Osteoblast (primary cell): Measurements from ENCODE around the gene BTK. TPM values are rescaled to one million over a fixed set of nuclear protein-coding genes. Genes with fewer than 3 reads are reported as not detected.

Experiments
- DNase-seq: peaks from one replicate; pipeline ENCODE4 v3.0.0; 2011; ENCODE audit warnings: low spot score, mixed read lengths; ENCODE audit not compliant: insufficient read length; ENCODE audit errors: missing footprints
- H2AFZ ChIP-seq: 2 replicates; pipeline ENCODE4 v1.6.0; 2011; ENCODE audit warnings: mild to moderate bottlenecking, low read length
- H3K27ac ChIP-seq: 2 replicates; pipeline ENCODE4 v1.5.1; 2011; ENCODE audit warnings: mild to moderate bottlenecking, low read depth, low read length, moderate library complexity
- H3K27me3 ChIP-seq: 2 replicates; pipeline ENCODE4 v1.6.0; 2012; ENCODE audit warnings: mild to moderate bottlenecking, control low read depth, inconsistent platforms, low read length, moderate library complexity; ENCODE audit not compliant: insufficient read depth
- H3K36me3 ChIP-seq: 2 replicates; pipeline ENCODE4 v1.5.1; 2011; ENCODE audit warnings: mild to moderate bottlenecking, low read length, control low read depth, moderate library complexity; ENCODE audit not compliant: insufficient read depth
- H3K4me1 ChIP-seq: 2 replicates; pipeline ENCODE4 v1.5.1; 2011; ENCODE audit warnings: mild to moderate bottlenecking, low read length, control low read depth, moderate library complexity; ENCODE audit not compliant: insufficient read depth
- H3K4me2 ChIP-seq: 2 replicates; pipeline ENCODE4 v1.6.0; 2011; ENCODE audit warnings: mild to moderate bottlenecking, low read length; ENCODE audit not compliant: insufficient read depth
- H3K4me3 ChIP-seq: fragments of 200-600 bp; sonication (generic); 3 replicates; pipeline ENCODE4 v1.5.1; 2012; ENCODE audit warnings: mild to moderate bottlenecking, low read length, inconsistent platforms; ENCODE audit not compliant: insufficient read depth
- H3K79me2 ChIP-seq: 2 replicates; pipeline ENCODE4 v1.6.0; 2012; ENCODE audit warnings: mild to moderate bottlenecking, low read length, control low read depth, inconsistent platforms; ENCODE audit not compliant: insufficient read depth
- H3K9me3 ChIP-seq: 2 replicates; pipeline ENCODE4 v1.5.1; 2011; ENCODE audit warnings: low read depth, low read length, control low read depth
- H4K20me1 ChIP-seq: 2 replicates; pipeline ENCODE4 v1.6.0; 2012; ENCODE audit warnings: mild to moderate bottlenecking, low read length, control low read depth; ENCODE audit not compliant: insufficient read depth
- total RNA-seq: library from RNA; depleted of rRNA; stranded (reverse); fragments of >200 nt; gene quantifications from 2 replicates; pipeline ENCODE4 v1.2.3, GENCODE V29; 2012
- TF ChIP-seq, protein P1 (sequence below): IDR thresholded peaks from 2 replicates; pipeline ENCODE4 v1.5.1; 2011; ENCODE audit warnings: mild to moderate bottlenecking, low read depth, low read length, moderate library complexity; ENCODE audit errors: extremely low read depth

BTK gene
- total RNA-seq, 1 donor = not detected

DNA sequence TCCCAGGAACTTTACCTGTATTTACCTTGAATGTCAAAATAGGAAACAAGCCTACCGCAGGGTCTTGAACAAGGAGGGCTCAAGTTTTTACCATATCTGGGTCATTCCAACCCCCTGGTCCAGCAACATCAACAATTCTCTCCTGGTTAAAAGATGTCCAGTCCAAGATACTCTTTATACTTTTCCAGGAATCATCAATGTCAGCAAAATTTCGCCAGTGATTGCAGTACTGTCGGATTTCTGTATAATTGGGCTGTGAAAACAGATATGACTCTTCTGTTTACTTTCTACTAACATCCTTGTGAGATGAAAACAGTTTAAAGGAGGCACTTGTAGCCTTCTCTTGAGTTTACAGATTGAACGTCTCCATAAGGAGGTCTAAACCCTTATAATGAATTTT, 12.7 kb upstream of the BTK start:
- Histone ChIP-seq H4K20me1 (no peaks in the 10 kb centered on the region), H3K4me1 (no peaks in the 10 kb centered on the region), H3K27ac (no peak overlapping the region), H3K79me2 (no peaks in the 10 kb centered on the region), H3K9me3 (no peaks in the 10 kb centered on the region), H3K4me2 (no peak overlapping the region), H2AFZ (no peak overlapping the region), H3K36me3 (peaks cover 13% of the 10 kb centered on the region), H3K27me3 (no peaks in the 10 kb centered on the region), H3K4me3 (no peak overlapping the region)
- TF ChIP-seq, protein P1, sequence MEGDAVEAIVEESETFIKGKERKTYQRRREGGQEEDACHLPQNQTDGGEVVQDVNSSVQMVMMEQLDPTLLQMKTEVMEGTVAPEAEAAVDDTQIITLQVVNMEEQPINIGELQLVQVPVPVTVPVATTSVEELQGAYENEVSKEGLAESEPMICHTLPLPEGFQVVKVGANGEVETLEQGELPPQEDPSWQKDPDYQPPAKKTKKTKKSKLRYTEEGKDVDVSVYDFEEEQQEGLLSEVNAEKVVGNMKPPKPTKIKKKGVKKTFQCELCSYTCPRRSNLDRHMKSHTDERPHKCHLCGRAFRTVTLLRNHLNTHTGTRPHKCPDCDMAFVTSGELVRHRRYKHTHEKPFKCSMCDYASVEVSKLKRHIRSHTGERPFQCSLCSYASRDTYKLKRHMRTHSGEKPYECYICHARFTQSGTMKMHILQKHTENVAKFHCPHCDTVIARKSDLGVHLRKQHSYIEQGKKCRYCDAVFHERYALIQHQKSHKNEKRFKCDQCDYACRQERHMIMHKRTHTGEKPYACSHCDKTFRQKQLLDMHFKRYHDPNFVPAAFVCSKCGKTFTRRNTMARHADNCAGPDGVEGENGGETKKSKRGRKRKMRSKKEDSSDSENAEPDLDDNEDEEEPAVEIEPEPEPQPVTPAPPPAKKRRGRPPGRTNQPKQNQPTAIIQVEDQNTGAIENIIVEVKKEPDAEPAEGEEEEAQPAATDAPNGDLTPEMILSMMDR = no peak
- no peak for DNase-seq

DNA sequence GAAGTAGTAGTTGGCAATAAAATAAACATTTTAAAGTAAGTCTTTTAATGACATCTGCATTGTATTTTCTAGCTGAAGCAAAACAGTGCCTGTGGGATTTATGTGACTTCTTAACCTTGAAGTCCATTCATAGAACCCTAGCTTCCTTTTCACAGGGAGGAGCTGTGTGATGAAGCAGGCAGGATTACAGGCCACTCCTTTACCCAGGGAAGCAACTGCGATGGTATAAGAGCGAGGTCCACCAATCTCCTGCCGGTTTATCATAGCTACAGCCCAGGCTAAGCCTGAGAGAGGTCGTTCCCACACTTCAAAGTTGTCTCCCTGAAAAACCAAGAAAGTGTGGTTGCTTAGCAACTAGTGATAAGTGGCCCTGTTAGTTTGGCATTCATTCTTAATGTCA, 11.8 kb upstream of the BTK start:
- Histone ChIP-seq H2AFZ (no peak overlapping the region), H3K79me2 (peaks cover 2% of the 10 kb centered on the region), H3K27me3 (no peaks in the 10 kb centered on the region), H4K20me1 (peaks cover 2% of the 10 kb centered on the region), H3K36me3 (peaks cover 20% of the 10 kb centered on the region), H3K27ac (no peak overlapping the region), H3K4me3 (no peak overlapping the region), H3K4me1 (peaks cover 2% of the 10 kb centered on the region), H3K4me2 (no peak overlapping the region), H3K9me3 (no peaks in the 10 kb centered on the region)
- no peak for DNase-seq
- TF ChIP-seq, protein P1 = no peak

DNA sequence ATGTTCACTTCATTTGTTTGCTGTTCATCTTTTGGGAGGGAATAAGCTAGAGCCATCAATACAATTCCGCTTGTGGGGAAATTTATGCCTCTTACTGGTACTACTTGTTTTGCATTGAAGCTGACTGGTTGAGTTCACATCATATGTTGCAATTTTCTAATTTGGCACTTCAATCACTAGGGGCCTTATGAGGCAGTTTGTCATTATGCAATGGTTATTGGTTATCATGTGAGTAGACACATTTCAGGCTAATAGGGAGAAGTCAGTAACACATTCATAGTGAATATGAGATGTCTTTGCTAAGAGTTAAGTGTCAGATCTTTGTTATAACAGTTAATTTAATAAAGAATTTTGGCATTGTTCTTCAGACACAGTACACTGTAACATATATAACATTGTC, 9.8 kb upstream of the BTK start:
- Histone ChIP-seq H3K79me2 (peaks cover 17% of the 10 kb centered on the region), H3K27me3 (no peaks in the 10 kb centered on the region), H3K4me3 (no peak overlapping the region), H3K27ac (no peak overlapping the region), H3K4me1 (peaks cover 14% of the 10 kb centered on the region), H4K20me1 (peaks cover 11% of the 10 kb centered on the region), H3K4me2 (no peak overlapping the region), H3K9me3 (no peaks in the 10 kb centered on the region), H3K36me3 (peaks cover 33% of the 10 kb centered on the region), H2AFZ (no peak overlapping the region)
- TF ChIP-seq, protein P1 = no peak
- DNase-seq = no peak

DNA sequence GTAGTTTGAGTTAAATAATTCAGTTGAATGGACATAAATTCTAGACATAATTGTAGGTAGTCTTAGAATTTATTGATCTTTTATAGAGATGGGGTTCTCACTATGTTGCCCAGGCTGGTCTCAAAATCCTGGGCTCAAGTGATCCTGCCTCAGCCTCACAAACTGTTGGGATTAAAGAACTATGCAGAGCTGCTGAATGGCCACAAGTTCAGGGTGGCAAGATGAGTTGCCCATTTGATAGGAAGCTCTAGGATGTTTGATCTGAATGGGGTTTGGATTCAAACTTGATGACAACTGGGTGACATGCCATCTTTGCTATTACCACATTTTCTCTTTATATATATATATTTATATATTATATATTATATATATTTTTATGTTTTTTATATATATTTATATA, 8.4 kb upstream of the BTK start:
- no peaks in the 10 kb centered on the region for H3K27me3 ChIP-seq

More for the DNA sequence above, 8.4 kb upstream of the BTK start:
- TF ChIP-seq, protein P1 = no peak
- Histone ChIP-seq H3K9me3 (no peaks in the 10 kb centered on the region), H3K36me3 (peaks cover 33% of the 10 kb centered on the region), H3K79me2 (peaks cover 17% of the 10 kb centered on the region), H2AFZ (no peak overlapping the region), H3K27ac (no peak overlapping the region), H3K4me3 (no peak overlapping the region), H3K4me1 (peaks cover 14% of the 10 kb centered on the region), H4K20me1 (peaks cover 11% of the 10 kb centered on the region), H3K4me2 (no peak overlapping the region)
- no peak for DNase-seq
